ENCODE measurements around the gene ARFGEF3.

- no peak for TF ChIP-seq EZH2 (IDR thresholded peaks at IDR 0.05; ENCODE audit: low read length, unreplicated experiment)
- TF ChIP-seq CTCF (conservative IDR thresholded peaks at IDR 0.05; ENCODE audit: low read depth, low read length), result no peak
- TF ChIP-seq EZH2phosphoT487 (IDR thresholded peaks at IDR 0.05; ENCODE audit: borderline replicate concordance, low read length), result no peak
These were observed 45.1 kb upstream of the ARFGEF3 start for GRCh38 chr6:138116661-138116999.
